ENCODE data around the gene MED12L.

- no peak for TF ChIP-seq CTCF (IDR thresholded peaks at IDR 0.05)
- no peak for TF ChIP-seq POLR2A (IDR thresholded peaks at IDR 0.05)
These were observed 292.4 kb downstream of the MED12L start for GRCh38 chr3:151377768-151378385.

Data from lower leg skin (tissue), 3 donors.